ENCODE data around the gene ZNF337. TPM values are rescaled to one million over a fixed set of nuclear protein-coding genes. Genes with fewer than 3 reads are reported as not detected.

Gene ZNF337
- total and polyA plus RNA-seq, 2 donors (not counting 3 experiments of a cell fraction or from before 2014, with no cell fraction given) = 8.5 to 16.7 TPM

- dilution Hi-C loops (cut with MboI; ENCODE audit: extremely low pct_ligation_motif_present, low sequenced_read_pairs) (no loop called here), intact Hi-C loops (cut with micrococcal nuclease) (no loop called here)
- no peaks in the 10 kb centered on the region for H3K27me3 ChIP-seq (ENCODE audit: control insufficient read depth in 2 of 2, insufficient read depth in 2 of 2, low read length in 2 of 2)
- FAIRE-seq (no peak), DNase-seq (ENCODE audit: low read depth, low spot score) (no peak)
- no TSS peak for BruUV-seq (replicated peaks)
- no peaks in the 10 kb centered on the region for H3K79me2 ChIP-seq (ENCODE audit: control insufficient read depth, insufficient read depth, low read length)
- H3K9me1 ChIP-seq (replicated peaks; ENCODE audit: control insufficient read depth, extremely low read depth, insufficient read depth, low read length) = no peaks in the 10 kb centered on the region
- no peak overlapping the region for H3K9ac ChIP-seq (replicated peaks; ENCODE audit: extremely low read depth, insufficient read depth, low read length)
- H3K36me3 ChIP-seq (ENCODE audit: control insufficient read depth in 2 of 2, extremely low read depth in 1 of 2, insufficient read depth in 2 of 2, low read length in 2 of 2) = no peaks in the 10 kb centered on the region
- TF ChIP-seq POLR2A (IDR thresholded peaks at IDR 0.05; ENCODE audit: low read depth, low read length) (no peak), JUN (IDR thresholded peaks at IDR 0.05; ENCODE audit: borderline replicate concordance, insufficient read depth, insufficient read length, low read depth) (no peak), MYC (IDR thresholded peaks at IDR 0.05; ENCODE audit: low read depth, low read length) (no peak), POLR2AphosphoS5 (IDR thresholded peaks at IDR 0.05; ENCODE audit: insufficient read depth, low read depth, low read length) (no peak), GATA2 (IDR thresholded peaks at IDR 0.05; ENCODE audit: insufficient read depth, insufficient read length, low read depth, low read length) (no peak), FOS (IDR thresholded peaks at IDR 0.05; ENCODE audit: borderline replicate concordance, insufficient read depth, low read length) (no peak), EZH2 (IDR thresholded peaks at IDR 0.05; ENCODE audit: borderline replicate concordance, low read depth, low read length, severe bottlenecking) (no peak), MAX (IDR thresholded peaks at IDR 0.05; ENCODE audit: insufficient read depth, insufficient read length) (no peak), CTCF (IDR thresholded peaks at IDR 0.05; ENCODE audit: extremely low read depth in 1 of 2, insufficient read depth in 1 of 2, low read depth in 1 of 2, low read length in 2 of 2) (no peak)
- no peak overlapping the region for H3K27ac ChIP-seq (ENCODE audit: insufficient read depth, low read depth, low read length)
- ChIA-PET POLR2A (no interaction called here), CTCF (no interaction called here)
- no peaks in the 10 kb centered on the region for H4K20me1 ChIP-seq (replicated peaks; ENCODE audit: control insufficient read depth, extremely low read depth, insufficient read depth, low read length)
- no peak overlapping the region for H2AFZ ChIP-seq (ENCODE audit: low read depth, low read length)
- H3K4me1 ChIP-seq (ENCODE audit: control insufficient read depth, extremely low read depth, insufficient read depth, low read length) = no peaks in the 10 kb centered on the region
- no peak overlapping the region for H3K4me2 ChIP-seq (ENCODE audit: insufficient read depth, low read length)
- no peak overlapping the region for H3K4me3 ChIP-seq (replicated peaks in 1 of 3; ENCODE audit: insufficient read depth in 1 of 3, low read depth in 1 of 3, low read length in 3 of 3)
- no peaks in the 10 kb centered on the region for H3K9me3 ChIP-seq (replicated peaks; ENCODE audit: control insufficient read depth, insufficient read depth, low read length)
These were observed 36.7 kb downstream of the ZNF337 start for GRCh38 chr20:25659999-25660398.

All from endothelial cell of umbilical vein (primary cell).